Urinary bladder (tissue), 4 donors: ENCODE results near the gene CDC27. TPM values are rescaled to one million over a fixed set of nuclear protein-coding genes. Genes with fewer than 3 reads are reported as not detected.

Source experiments
- DNase-seq: peaks from one replicate; pipeline ENCODE4 v3.0.0-alpha.2; 2015; ENCODE audit errors: extremely low spot score
- H3K27ac ChIP-seq: one replicate; pipeline ENCODE4 v1.5.1; 2013; ENCODE audit warnings: low read depth, mild to moderate bottlenecking, moderate library complexity
- H3K36me3 ChIP-seq: one replicate; pipeline ENCODE4 v1.6.1; 2013; ENCODE audit warnings: mild to moderate bottlenecking, moderate library complexity; ENCODE audit not compliant: insufficient read depth
- H3K4me1 ChIP-seq: one replicate; pipeline ENCODE4 v1.6.1; 2013; ENCODE audit warnings: mild to moderate bottlenecking, moderate library complexity; ENCODE audit not compliant: insufficient read depth
- H3K4me3 ChIP-seq: one replicate; pipeline ENCODE4 v1.5.1; 2013; ENCODE audit warnings: low read depth, low read length
- WGBS: extraction: QIAGEN DNeasy Blood & Tissue Kit; methylation state at CpG from one replicate; pipeline ENCODE4 v1.1.7; 2013; 5-methylcytosine and 5-hydroxymethylcytosine counted together
- polyA plus RNA-seq: library from polyadenylated mRNA; stranded (reverse); fragments of 200-250 nt; gene quantifications from one replicate; pipeline ENCODE4 v1.2.3, GENCODE V29; 2013
- total RNA-seq: library from RNA; depleted of rRNA; stranded (reverse); fragments of >200 nt; gene quantifications from one replicate; pipeline ENCODE4 v1.2.3, GENCODE V29; 2014
- donor health status: healthy with polysubstance abuse.
- donor health status: healthy.

CDC27 gene
- total and polyA plus RNA-seq, 2 donors: 33.8 to 110 TPM

GRCh38 chr17:47210779-47211178 lies 21.7 kb upstream of the CDC27 start:
- H3K36me3 ChIP-seq: no peaks in the 10 kb centered on the region
- no peak overlapping the region for H3K4me3 ChIP-seq
- no peaks in the 10 kb centered on the region for H3K4me1 ChIP-seq
- no peak overlapping the region for H3K27ac ChIP-seq
- no peak for DNase-seq
- WGBS: 86% methylated on average over 2 of the region's 2 CpGs

- Histone ChIP-seq H3K27ac (no peak overlapping the region), H3K4me1 (no peaks in the 10 kb centered on the region), H3K36me3 (no peaks in the 10 kb centered on the region), H3K4me3 (no peak overlapping the region)
- no peak for DNase-seq
- 63% methylated on average over 3 of the region's 3 CpGs for WGBS
Observed at GRCh38 chr17:47210105-47210504, 21.0 kb upstream of the CDC27 start.

GRCh38 chr17:47209499-47209898 lies 20.4 kb upstream of the CDC27 start:
- no peak overlapping the region for H3K27ac ChIP-seq
- no peaks in the 10 kb centered on the region for H3K36me3 ChIP-seq
- no peaks in the 10 kb centered on the region for H3K4me1 ChIP-seq
- WGBS: 96% methylated on average over 3 of the region's 3 CpGs
- DNase-seq: no peak
- H3K4me3 ChIP-seq: no peak overlapping the region

GRCh38 chr17:47208744-47209488 lies 19.8 kb upstream of the CDC27 start, which contains the start of gene MYL4:
Gene MYL4, plus strand, starts transcription at chr17:47209348. Its CDS starts 75 bp downstream, at chr17:47209423.
- DNase-seq: no peak
- Histone ChIP-seq H3K4me3 (no peak within 1 kb of the TSS), H3K27ac (no peak within 1 kb of the TSS), H3K4me1 (no peaks in the 10 kb centered on the region), H3K36me3 (no peaks in the 10 kb centered on the region)
- 57% methylated on average over 6 of the region's 6 CpGs for WGBS

- WGBS: 84% methylated on average over 8 of the region's 8 CpGs
- no peaks in the 10 kb centered on the region for H3K36me3 ChIP-seq
- no peak overlapping the region for H3K27ac ChIP-seq
- no peak for DNase-seq
- H3K4me1 ChIP-seq: no peaks in the 10 kb centered on the region
- H3K4me3 ChIP-seq: no peak overlapping the region
Observed at GRCh38 chr17:47207143-47208067, 18.3 kb upstream of the CDC27 start.

- 53% methylated on average over 9 of the region's 9 CpGs for WGBS
- Histone ChIP-seq H3K36me3 (no peaks in the 10 kb centered on the region), H3K4me3 (no peak overlapping the region), H3K27ac (peak overlapping the region; percentile 77), H3K4me1 (no peaks in the 10 kb centered on the region)
- DNase-seq: no peak
Observed at GRCh38 chr17:47205419-47205963, 16.4 kb upstream of the CDC27 start.

GRCh38 chr17:47204722-47205418 lies 15.8 kb upstream of the CDC27 start:
- Histone ChIP-seq H3K4me3 (no peak overlapping the region), H3K36me3 (no peaks in the 10 kb centered on the region), H3K27ac (peak overlapping the region; percentile 77), H3K4me1 (no peaks in the 10 kb centered on the region)
- no peak for DNase-seq
- WGBS: 45% methylated on average over 6 of the region's 6 CpGs

- 80% methylated on average over 6 of the region's 6 CpGs for WGBS
- H3K27ac ChIP-seq: no peak overlapping the region
- no peaks in the 10 kb centered on the region for H3K36me3 ChIP-seq
Observed at GRCh38 chr17:47203984-47204721, 15.1 kb upstream of the CDC27 start.

GRCh38 chr17:47201166-47201565 lies 12.1 kb upstream of the CDC27 start:
- whole genome bisulfite sequencing: 80% methylated on average over 4 of the region's 4 CpGs
- H3K4me3 ChIP-seq: no peak overlapping the region
- no peaks in the 10 kb centered on the region for H3K4me1 ChIP-seq
- DNase-seq: no peak
- H3K36me3 ChIP-seq: no peaks in the 10 kb centered on the region
- H3K27ac ChIP-seq: no peak overlapping the region

More at GRCh38 chr17:47203984-47204721, 15.1 kb upstream of the CDC27 start:
- Histone ChIP-seq H3K4me1 (no peaks in the 10 kb centered on the region), H3K4me3 (no peak overlapping the region)
- no peak for DNase-seq

GRCh38 chr17:47200325-47200664 lies 11.2 kb upstream of the CDC27 start:
- WGBS: 74% methylated on average over 4 of the region's 4 CpGs
- H3K27ac ChIP-seq: no peak overlapping the region
- DNase-seq: no peak

GRCh38 chr17:47199627-47200324 lies 10.7 kb upstream of the CDC27 start:
- Histone ChIP-seq H3K36me3 (no peaks in the 10 kb centered on the region), H3K27ac (no peak overlapping the region), H3K4me3 (no peak overlapping the region), H3K4me1 (no peaks in the 10 kb centered on the region)
- DNase-seq: no peak
- WGBS: 97% methylated on average over 8 of the region's 8 CpGs

More at GRCh38 chr17:47200325-47200664, 11.2 kb upstream of the CDC27 start:
- no peak overlapping the region for H3K4me3 ChIP-seq
- no peaks in the 10 kb centered on the region for H3K4me1 ChIP-seq
- no peaks in the 10 kb centered on the region for H3K36me3 ChIP-seq

- no peaks in the 10 kb centered on the region for H3K4me1 ChIP-seq
- no peak for DNase-seq
- no peak overlapping the region for H3K27ac ChIP-seq
- no peak overlapping the region for H3K4me3 ChIP-seq
- no peaks in the 10 kb centered on the region for H3K36me3 ChIP-seq
Observed at GRCh38 chr17:47197821-47198220, 8.7 kb upstream of the CDC27 start.
